ENCODE data around the gene XYLT2.

XYLT2 gene

DNA sequence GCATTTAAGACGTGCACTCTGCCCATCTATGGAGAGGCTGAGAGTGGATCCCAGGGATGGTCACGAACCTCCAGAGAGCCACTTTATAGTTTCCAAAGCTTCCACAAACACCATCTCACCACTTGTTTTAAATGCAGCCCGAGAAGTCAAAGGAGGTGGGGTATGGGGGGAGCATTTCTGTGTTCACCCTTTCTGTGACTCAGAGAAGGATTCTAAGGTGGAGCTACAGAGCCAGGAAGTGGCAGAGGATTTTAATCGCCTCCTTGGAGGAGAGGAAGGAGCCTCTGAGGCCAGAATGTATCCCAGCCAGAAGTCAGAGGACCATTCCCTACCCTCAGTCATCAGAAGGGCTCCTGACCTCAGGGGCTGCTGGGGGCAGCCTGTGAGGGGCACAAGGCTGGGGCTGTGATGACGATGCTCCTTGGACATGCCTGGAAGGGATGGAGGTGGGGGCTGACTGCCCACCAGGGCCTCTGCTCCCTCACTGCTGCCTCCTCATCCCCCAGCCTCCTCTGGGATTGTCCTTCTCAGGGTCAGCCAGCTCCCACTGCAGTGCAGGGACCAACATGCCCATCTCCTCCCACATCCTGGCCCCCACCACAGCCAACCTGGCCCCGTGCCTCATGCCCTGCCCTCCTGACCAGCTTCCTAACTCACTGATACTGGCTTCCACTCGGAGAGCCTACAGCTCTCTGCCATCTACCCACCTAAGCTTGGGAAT, 2.8 kb downstream of the XYLT2 start:
- DNase-seq (ENCODE audit: low spot score) = no peak

DNA sequence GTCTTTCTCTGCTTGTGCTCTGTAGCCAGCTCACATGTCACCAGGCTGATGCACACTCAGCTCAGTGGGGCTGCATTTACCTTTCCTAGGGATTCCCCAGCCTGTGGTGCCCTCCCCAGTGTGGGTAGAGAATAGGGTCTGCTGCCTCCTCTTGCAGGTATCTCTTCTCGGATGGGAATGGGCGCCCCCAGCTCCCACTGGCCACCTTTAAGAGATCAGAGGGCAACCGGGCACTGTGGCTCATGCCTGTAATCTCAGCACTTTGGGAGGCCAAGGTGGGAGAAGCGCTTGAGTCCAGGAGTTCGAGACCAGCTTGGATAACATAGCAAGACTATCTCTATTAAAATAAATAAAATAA, 3.3 kb downstream of the XYLT2 start:
- no peak for DNase-seq (ENCODE audit: low spot score)

DNA sequence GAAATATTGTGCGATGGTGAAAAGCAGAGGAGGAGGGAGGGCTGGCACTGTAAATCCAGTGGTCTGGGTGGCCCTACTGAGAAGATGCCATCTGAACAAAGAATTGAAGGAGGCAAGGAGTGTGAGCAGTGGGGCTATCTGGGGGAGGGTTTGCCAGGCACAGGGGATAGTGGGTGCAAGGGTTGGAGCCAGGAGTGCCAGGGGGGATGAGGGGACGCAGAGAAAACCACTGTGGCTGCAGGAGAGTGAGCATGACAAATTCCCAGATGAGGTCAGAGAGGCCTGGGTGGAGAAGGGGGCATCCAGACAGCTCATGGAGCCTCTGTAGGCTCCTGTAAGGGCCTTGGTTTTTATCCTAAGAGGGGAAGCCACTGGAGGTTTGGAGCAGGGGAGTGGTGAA, 4.8 kb downstream of the XYLT2 start:
- DNase-seq (ENCODE audit: low spot score) = no peak

DNA sequence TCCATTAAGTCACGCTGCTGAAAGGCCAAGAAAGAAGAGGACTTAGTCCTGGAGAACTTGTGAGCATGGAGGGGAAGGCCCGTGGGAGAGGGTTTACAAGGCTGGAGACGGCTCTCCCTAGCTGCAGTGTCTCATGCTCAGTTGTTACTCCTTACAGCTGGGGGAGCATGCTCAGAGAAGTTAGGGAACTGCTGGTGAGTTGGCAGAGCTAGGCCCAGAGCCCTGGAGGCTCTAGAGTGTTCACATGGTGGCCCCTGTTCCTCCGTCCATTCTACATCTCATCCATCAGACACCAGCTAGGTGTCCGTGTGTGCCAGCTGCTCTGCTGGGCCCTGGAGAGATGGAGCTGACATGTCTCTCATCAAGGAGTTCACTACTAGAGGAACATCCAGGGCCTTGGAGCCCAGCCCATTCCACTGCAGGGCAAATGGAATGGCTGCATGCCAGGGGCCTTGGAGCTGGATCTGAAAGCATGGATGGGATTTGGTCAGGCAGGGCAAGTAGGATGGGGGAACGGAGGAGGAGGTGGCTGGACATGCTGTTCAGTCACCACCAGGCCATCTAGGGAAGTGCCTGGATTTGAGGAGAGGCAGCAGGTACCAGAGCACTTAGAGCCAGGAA, 6.3 kb downstream of the XYLT2 start:
- no peak for DNase-seq (ENCODE audit: low spot score)

DNA sequence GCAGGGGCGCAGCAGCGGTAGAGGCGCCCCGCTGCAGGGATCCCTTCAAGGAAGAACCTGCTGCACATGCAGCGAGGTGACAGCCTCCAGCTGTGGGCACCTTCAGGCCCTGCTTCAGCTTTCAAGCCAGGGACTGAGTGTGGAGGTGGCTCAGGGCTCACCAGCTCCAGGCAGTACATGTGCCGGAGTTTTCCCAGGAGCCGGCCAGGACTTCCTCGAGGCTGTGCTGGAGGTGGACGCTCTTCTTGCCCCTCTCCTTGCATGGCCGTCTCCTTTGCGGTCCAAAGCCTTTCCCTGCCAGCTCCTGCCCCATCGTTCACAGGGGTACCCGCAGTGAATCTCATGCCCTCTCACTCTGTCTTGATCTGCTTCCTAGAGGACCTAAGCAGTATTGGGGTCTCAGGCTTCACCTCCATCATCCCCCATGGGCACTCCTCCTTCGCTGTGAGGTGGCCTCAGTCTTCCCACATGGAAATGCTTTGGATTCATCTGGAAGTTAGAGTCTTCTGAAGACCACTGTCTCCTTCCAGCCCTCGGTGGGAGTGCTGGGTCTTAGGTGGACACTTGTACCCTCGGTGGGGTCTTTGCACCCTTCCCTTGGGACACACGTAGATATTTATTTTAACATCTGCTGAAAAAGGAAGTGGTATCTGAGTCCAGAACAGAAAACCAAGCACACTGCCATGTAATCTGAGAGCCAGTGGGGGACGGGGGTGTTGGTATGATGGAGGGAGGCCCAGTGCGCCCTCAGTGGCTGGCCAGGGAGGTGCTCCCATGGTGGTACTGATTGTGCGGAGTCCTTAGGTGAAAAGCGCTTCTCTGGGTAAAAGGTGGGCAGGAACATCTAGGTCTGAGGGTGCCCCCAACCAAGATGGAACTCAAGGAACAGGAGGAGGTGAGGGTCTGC, 7.0 kb downstream of the XYLT2 start:
- no peak for DNase-seq (ENCODE audit: low spot score)

DNA sequence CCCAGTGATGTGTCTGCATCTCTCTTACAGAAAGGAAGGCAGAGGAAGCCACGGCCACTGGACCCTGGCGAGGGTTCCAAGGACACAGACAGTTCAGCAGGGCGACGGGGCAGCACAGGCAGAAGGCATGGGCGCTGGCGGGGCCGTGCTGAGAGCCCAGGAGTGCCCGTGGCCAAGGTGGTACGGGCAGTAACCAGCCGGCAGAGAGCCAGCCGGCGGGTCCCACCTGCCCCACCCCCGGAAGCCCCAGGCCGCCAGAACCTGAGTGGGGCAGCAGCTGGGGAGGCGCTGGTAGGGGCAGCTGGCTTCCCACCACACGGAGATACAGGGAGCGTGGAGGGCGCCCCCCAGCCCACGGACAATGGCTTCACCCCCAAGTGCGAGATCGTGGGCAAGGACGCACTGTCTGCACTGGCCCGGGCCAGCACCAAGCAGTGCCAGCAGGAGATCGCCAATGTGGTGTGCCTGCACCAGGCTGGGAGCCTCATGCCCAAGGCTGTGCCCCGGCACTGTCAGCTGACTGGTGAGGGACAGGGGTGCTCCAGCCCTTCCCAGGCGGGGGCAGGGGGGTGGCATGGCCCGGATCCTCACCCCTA, 7.8 kb downstream of the XYLT2 start:
- no peak for DNase-seq (ENCODE audit: low spot score)

DNA sequence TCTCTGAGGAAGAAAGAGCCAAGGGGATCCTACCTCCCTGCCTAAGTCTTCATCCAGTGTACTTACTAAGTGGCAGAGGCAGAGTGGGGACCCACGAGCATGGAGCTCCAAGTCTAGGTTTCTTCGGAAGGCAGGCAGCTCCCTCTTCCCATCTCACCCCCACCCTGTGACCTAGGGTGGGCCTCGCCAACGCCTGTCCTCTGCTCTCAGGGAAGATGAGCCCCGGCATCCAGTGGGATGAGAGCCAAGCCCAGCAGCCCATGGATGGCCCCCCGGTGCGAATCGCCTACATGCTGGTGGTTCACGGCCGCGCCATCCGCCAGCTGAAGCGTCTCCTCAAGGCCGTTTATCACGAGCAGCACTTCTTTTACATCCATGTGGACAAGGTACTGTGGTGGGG, 8.3 kb downstream of the XYLT2 start:
- DNase-seq (ENCODE audit: low spot score) = no peak

DNA sequence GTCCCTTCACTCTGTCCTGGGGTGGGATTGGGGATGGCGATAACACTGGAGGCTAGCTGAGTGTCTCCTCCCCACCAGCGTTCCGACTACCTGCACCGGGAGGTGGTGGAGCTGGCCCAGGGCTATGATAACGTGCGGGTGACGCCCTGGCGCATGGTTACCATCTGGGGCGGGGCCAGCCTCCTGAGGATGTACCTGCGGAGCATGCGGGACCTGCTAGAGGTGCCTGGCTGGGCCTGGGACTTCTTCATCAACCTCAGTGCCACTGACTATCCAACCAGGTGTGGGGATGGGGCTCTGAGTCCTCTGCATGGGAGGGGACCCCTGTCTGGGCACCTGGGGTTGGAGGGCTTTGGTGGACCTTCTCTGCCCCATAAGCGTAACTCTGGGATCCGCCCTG, 8.8 kb downstream of the XYLT2 start:
- no peak for DNase-seq (ENCODE audit: low spot score)

DNA sequence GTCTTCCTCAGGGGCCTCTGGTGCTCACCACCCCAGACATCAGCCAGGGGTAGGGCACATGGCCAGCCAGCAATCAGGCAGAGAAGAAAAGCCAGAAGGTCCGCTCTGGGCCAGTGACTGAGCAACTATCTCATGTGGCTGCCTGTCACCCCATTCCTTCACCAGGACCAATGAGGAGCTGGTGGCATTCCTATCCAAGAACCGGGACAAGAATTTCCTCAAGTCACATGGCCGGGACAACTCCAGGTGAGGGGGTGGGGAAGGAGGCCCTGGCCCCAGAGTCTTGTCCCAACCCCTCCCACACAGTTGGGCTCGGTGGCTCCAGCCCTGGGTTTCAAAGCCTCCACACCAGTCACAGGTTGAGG, 9.4 kb downstream of the XYLT2 start:
- DNase-seq (ENCODE audit: low spot score) = no peak

DNA sequence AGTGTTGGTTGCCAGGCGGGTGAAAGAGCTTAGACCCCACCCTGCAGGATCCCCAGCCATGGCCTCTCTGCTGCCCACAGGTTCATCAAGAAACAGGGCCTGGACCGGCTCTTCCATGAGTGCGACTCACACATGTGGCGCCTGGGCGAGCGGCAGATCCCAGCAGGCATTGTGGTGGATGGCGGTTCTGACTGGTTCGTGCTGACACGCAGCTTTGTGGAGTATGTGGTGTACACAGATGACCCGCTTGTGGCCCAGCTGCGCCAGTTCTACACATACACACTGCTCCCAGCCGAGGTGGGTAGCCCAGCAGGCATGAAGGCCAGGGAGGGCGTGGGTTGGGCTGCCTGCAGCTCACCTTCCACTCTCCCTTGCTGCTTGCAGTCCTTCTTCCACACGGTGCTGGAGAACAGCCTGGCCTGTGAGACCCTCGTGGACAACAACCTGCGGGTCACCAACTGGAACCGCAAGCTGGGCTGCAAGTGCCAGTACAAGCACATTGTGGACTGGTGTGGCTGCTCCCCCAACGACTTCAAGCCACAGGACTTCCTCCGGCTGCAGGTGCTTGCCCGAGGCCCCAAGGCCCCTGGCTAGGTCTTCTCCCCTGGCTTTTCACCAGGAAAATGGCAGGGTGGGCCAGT, 9.9 kb downstream of the XYLT2 start:
- DNase-seq (ENCODE audit: low spot score) = no peak

DNA sequence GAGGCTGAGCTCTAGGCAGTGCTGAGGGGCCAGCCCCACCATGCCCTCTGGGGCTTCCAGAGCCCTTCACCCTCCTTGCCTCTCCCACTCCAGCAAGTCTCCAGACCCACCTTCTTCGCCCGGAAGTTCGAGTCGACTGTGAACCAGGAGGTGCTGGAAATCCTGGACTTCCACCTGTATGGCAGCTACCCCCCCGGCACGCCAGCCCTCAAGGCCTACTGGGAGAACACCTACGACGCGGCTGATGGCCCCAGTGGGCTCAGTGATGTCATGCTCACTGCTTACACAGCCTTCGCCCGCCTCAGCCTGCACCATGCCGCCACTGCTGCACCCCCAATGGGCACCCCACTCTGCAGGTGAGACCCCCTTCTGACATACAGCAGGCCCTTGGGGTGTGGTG, 10.5 kb downstream of the XYLT2 start:
- no peak for DNase-seq (ENCODE audit: low spot score)

DNA sequence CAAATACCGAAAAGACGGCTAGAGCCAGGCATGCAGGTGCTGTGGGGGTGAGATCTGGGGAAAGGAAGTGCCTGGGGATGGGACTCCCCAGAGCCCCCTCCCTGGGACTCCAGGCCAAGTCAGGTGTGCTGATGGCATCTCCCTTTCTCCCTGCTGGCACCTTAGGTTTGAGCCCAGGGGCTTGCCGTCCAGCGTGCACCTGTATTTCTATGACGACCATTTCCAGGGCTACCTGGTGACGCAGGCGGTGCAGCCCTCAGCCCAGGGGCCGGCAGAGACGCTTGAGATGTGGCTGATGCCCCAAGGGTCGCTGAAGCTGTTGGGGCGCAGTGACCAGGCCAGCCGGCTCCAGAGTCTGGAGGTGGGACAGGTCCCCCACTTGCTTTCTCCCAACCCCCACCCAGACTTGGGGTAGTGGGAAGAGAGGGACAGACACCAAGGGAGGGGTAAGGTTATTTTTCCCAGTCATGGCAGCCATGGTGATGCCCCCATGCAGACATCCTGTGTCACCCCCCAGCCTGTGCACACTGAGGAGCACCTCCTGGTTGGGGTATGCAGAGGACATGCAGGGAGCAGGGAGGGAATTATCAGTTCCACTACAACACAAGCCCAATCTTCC, 11.1 kb downstream of the XYLT2 start:
- no peak for DNase-seq (ENCODE audit: low spot score)

DNA sequence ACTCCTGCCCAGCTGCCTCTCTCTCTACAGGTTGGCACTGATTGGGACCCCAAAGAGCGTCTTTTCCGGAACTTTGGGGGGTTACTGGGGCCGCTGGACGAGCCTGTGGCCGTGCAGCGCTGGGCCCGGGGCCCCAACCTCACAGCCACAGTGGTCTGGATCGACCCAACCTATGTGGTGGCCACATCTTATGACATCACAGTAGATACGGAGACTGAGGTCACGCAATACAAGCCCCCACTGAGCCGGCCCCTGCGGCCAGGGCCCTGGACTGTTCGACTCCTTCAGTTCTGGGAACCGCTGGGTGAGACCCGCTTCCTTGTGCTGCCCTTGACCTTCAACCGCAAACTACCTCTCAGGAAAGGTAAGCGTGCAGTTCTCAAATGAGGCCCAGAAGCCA, 12.3 kb downstream of the XYLT2 start:
- DNase-seq (ENCODE audit: low spot score) = no peak

DNA sequence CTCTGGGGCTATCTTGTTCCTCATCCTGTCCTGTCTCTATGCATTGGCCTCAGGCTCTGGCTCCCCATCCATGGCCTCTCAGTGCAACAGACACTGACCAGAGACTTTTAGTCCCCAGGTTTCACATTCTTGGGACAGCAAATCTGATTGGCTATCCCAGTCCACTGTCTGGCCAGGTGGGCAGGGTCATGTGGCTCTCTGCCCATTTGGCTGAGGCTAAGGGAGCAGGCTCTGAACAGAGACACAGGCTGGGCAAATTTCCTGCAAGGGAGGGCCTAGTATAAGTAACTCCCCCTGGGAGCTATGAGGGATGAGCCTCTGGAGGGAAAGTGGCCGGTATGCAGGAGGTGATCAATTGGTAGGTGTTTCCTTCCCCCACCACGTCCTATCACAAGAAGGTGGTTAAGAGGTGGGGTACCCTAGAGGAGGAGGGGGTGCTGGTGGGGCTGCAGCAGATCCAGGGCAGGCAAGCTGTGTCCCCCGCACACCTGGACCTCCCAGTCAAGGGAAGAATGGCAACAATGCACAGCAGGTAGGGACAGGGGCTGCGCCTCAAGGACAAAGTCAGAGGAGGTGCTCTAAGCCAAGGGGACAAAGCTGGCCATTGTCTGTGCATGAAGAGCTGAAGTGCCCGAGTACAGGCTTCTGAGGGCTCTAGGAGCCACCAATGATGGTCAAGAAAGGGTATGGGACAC, 13.2 kb downstream of the XYLT2 start:
- DNase-seq (ENCODE audit: low spot score) = no peak

DNA sequence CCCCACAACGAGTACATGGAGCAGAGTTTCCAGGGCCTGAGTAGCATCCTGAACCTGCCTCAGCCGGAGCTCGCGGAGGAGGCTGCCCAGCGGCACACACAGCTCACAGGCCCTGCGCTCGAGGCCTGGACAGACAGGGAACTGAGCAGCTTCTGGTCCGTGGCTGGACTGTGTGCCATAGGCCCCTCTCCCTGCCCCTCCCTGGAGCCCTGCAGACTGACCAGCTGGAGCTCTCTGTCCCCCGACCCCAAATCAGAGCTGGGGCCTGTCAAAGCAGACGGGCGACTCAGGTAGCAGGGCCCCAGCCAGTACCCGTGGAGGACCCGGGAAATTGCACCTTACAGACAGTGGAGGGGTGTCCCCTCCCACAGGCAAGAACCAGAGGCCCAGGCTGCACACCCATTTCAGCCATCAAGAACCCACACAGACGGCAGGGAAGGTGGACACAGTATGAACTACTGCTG, 14.1 kb downstream of the XYLT2 start:
- no peak for DNase-seq (ENCODE audit: low spot score)

DNA sequence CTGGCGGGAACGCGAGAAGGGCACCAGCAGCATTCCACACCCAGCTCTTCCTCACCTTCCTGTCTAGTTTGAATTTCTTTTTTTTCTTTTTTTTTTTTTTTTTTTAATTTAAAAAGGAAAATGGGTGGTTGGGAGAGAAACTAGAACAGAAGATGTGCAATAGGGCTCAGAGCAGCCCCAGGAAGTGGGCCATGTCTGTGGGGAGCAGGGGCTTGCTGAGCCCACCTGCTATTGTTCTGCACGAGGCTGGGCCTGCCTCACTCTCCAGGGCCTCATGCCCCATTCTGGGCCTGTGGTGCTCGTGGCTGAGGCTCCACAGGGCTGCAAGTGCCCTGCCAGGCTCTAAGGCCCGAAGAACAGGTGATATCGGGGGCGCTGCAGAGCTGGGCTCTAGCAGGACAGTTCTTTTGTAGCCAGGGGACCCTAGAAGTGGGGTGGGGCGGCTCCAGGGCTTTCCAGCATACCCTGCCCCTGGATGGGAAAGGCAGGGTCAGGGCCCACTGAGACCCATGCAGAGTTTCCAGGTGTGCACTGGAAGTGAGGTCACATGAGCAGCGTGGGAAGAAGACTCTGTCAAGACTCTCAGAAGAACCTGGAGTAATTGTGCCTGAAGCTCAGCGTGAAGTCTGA, 14.7 kb downstream of the XYLT2 start:
- no peak for DNase-seq (ENCODE audit: low spot score)

DNA sequence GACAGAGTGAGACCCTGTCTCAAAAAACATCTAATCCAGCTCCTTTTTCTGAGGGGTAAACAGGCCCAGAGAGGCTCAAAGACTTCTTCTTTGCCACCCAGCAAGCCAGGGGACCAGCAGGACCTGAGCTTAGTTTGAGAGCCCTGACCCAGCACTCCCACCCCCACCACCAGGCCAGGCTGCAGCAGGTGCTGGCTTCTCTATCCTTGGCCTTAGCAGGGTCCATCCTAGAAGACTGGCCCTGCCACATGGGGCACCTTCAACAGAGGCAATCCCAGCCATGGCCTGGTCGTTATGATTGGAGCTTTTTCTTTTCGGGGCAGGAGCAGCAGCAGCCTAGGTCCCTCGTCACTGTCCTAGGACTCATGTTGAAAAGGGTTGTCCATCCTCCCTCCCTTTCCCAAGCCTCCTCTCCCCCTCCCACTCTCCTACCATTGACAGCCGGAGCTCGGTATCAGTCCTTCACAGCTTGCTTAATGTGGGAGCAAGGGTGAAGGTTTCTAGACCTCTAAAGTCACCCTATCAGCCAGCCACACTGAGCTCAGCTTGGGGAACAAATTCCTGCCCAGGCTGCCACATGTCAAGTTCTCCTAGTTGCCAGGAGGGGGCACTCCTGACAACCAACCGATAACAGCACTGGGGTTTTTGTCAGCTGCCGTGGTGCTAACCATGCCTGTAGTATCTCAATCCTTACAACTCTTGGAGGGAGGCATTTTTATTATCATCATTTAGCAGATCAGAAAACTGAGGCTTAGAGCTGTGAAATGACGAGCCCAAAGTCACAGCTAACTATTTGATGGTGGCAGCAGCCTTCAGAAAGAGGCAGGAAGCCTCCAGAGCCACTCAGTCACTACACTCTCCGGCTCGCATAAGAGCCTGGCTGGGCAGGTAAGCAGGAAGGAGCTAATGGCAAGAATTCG, 15.9 kb downstream of the XYLT2 start:
- peak; percentile 61 for DNase-seq (ENCODE audit: low spot score)

DNA sequence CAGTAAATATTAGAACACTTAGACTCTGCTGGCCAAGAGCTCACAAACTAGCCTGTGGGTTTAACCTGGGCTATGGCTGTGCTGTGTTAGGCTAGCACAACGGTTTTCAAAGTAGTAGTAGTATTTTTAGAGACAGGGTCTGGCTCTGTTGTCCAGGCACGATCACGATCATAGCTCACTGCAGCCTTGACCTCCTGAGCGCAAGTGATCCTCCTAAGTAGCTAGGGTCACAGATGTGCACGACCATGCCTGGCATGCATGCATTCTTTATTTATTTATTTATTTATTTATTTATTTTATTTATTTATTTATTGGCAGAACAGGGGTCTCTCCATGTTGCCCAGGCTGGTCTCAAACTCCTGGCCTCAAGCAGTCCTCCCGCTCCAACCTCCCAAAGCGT, 16.7 kb downstream of the XYLT2 start:
- no peak for DNase-seq (ENCODE audit: low spot score)

Data from SK-N-DZ (cell line).